NB4 (cell line): ENCODE data around the gene SLC37A2.

Experiments
- DNase-seq: peaks from one replicate; pipeline ENCODE4 v3.0.0; 2010; ENCODE audit warnings: low read depth
- H3K4me3 ChIP-seq: one replicate; pipeline ENCODE4 v1.5.1; 2011; ENCODE audit warnings: mild to moderate bottlenecking, low read depth, low read length, moderate library complexity
- MYC ChIP-seq: IDR thresholded peaks from 2 replicates; pipeline ENCODE4 v1.6.1; 2011; ENCODE audit warnings: low read depth, low read length
- POLR2A ChIP-seq: IDR thresholded peaks from 2 replicates; pipeline ENCODE4 v1.6.1; 2011; ENCODE audit warnings: mild to moderate bottlenecking; ENCODE audit not compliant: insufficient read length; ENCODE audit errors: extremely low read depth
- TF ChIP-seq, protein P1 (sequence below): IDR thresholded peaks from one replicate; pipeline ENCODE4 v1.5.1; 2012; ENCODE audit warnings: low read depth, low read length
- TF ChIP-seq, protein P2 (sequence below): IDR thresholded peaks from 2 replicates; pipeline ENCODE4 v1.6.1; 2011; ENCODE audit warnings: low read depth, low read length

Gene SLC37A2

DNA sequence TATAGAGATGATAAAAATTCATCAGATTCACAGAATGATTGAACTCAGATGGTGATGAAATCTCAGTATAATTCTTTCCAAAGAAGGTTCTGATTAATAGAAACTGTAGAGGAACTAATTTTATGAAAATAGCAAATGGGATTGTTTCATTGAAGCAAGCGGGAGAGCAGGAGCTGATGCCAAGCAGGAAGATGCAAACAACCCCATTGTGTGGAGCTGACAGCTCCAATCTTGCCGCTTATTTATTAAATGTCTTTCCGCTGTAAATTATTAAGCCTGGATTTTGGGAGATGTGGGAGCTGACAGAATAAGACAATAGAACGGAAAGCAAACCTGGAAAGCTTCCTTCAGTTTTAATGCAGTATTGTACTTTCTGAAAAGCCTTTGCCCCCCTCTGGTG is 54.3 kb downstream of the SLC37A2 start:
- H3K4me3 ChIP-seq, result no peak overlapping the region
- no peak for DNase-seq
- TF ChIP-seq, protein P1, sequence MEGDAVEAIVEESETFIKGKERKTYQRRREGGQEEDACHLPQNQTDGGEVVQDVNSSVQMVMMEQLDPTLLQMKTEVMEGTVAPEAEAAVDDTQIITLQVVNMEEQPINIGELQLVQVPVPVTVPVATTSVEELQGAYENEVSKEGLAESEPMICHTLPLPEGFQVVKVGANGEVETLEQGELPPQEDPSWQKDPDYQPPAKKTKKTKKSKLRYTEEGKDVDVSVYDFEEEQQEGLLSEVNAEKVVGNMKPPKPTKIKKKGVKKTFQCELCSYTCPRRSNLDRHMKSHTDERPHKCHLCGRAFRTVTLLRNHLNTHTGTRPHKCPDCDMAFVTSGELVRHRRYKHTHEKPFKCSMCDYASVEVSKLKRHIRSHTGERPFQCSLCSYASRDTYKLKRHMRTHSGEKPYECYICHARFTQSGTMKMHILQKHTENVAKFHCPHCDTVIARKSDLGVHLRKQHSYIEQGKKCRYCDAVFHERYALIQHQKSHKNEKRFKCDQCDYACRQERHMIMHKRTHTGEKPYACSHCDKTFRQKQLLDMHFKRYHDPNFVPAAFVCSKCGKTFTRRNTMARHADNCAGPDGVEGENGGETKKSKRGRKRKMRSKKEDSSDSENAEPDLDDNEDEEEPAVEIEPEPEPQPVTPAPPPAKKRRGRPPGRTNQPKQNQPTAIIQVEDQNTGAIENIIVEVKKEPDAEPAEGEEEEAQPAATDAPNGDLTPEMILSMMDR, result no peak
- TF ChIP-seq POLR2A (no peak), MYC (no peak)
- TF ChIP-seq, protein P2, sequence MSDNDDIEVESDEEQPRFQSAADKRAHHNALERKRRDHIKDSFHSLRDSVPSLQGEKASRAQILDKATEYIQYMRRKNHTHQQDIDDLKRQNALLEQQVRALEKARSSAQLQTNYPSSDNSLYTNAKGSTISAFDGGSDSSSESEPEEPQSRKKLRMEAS, result no peak

DNA sequence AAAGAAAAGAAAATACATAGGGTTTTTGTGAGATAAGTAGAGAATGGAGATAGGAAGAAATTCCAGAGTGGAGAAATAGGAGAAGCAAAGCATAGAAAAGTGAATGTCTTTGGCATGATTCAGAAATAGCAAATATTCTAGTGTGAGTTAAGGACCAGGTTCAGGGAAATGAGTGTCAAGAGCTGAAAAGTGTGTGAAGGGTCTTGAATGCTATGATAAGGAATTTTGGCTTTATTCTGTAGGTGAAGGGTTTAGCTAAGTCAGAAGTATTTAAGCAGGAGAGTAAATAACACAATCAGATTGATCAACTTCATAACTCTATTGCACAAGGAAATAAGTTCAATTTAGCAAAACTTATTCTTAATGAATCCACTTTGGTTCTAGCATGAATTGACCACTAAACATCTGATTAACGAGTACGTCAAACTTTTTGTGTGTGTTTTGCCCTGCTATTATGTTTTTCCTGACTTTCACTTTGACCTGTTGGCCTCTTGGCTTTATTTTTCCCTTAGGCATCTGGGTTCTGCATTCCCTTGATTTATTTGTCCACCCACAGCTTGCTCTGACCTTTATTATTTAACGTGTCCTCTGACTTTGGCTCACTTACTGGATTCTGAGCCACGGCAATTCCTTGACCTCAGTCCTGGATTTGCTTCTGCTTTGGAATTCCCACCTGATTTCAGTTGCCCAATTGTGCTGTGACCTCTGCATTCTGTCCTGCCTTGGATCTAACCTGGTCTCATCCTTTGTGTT is 60.3 kb downstream of the SLC37A2 start:
- H3K4me3 ChIP-seq, result no peak overlapping the region
- TF ChIP-seq MYC (no peak), POLR2A (no peak)
- TF ChIP-seq, protein P1, result no peak
- TF ChIP-seq, protein P2, result no peak
- no peak for DNase-seq

DNA sequence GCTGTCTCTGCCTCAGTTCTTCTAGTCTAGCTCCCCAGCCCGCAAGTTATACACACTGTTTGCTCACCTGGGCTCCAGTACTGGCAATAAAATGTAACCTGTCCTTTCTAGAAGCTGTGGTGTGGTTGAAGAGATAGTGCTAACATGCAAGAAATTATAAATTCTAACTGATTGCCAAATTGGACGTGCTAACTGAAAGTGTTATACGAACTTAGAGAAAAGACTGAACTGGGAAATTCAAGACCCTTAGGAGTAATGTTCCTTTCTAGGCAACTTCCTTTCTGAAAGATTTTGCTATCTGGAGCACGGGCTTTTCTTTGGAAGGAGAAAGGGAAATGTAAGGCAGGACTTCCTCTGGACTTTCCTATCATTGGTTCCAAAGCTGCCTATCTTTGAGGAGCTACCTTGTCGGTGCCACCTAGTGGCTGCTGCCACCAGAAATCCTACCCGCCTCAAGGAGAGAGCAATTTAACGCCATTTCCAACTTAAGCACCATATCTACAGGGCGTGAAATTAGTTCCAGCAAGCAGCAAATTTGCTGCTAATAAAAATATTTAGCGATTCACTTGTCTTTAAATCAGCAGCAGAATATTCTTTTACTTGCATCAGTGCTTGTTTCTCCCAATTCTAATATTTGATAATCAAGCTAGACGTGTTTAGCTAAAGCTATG is 61.0 kb downstream of the SLC37A2 start:
- H3K4me3 ChIP-seq, result no peak overlapping the region
- TF ChIP-seq, protein P2, result no peak
- TF ChIP-seq, protein P1, result peak; percentile 57
- peak; percentile 67 for DNase-seq

DNA sequence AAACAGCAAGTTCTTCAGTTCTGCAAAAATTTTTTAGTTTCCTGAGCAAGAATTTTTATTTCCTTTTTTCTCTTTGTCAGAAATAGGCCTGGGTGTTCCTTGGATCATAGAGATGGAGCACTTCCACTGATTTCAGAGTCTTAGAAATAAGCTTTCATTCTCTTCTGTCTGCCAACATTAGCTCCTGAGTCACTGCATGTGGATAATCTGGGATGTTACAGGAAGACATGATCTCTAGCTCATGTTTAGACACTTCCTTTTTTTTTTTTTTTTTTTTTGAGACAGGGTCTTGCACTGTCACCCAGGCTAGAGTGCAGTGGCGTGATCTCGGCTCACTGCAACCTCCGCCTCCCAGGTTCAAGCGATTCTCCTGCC is 61.5 kb downstream of the SLC37A2 start:
- TF ChIP-seq, protein P2, result no peak
- no peak for TF ChIP-seq POLR2A
- TF ChIP-seq, protein P1, result no peak
- no peak for TF ChIP-seq MYC
- H3K4me3 ChIP-seq, result no peak overlapping the region
- no peak for DNase-seq

DNA sequence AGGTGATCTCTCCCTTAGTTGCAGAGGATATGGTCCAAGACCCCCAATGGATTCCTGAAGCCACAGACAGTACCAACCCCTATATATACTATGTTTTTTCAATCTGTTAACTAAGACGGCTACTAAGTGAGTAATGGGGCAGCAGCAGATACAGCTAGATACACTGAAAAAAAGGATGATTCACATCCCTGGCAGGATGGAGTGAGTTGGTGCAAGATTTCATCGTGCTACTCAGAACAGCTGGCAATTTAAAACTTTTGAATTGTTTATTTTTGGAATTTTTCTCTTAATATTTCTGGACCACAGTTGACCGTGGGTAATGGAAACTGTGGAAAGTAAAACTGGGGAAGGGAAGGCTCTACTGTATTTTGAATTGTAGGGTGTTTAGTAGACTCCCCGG is 65.3 kb downstream of the SLC37A2 start:
- TF ChIP-seq MYC, result no peak
- no peak overlapping the region for H3K4me3 ChIP-seq
- no peak for DNase-seq

DNA sequence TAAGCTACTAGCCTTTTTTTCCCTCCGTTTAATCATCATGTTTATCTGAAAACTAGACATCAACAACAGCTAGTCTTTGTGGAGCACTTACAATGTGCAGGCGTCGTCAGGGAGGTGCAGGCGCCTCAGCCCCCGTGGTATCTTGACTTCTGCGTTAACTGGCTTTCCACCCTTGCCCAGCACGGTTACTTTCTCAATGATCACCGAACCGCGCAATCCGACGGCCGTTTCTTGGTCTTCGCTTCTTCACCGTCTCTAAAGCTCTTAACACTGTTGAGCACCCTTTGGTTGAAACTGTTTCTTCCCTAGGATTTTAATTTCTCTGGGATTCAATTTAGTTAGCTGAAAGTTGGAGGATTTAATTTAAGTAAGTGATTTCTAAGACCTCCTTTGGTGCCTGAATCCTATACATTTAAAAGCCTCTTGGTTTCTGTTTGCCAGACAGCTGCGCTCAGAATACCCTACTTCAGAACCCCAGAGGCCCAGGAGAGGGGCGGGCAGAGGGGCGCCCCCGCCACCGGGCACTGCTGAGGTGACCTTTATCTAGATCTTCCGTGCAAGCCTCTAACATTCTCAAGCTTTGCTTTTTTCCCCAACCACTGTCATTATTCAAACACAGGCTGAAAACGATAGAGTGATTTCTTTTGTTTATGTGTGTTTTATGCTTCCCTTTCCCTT is 66.3 kb downstream of the SLC37A2 start:
- TF ChIP-seq, protein P2, result no peak
- TF ChIP-seq, protein P1, result no peak
- TF ChIP-seq POLR2A (no peak), MYC (no peak)

More for the DNA sequence above, 66.3 kb downstream of the SLC37A2 start:
- H3K4me3 ChIP-seq, result no peak overlapping the region
- no peak for DNase-seq
